K562 (cell line): ENCODE data around the gene SLC38A10.

ENCODE experiments used
- CCAR2 ChIP-seq: fragments of 200-400 bp; formaldehyde crosslinking; IDR thresholded peaks from 2 replicates; pipeline ENCODE4 v1.6.1; 2017; ENCODE audit warnings: mild to moderate bottlenecking, low read depth, low read length
- CEBPB ChIP-seq: fragments of 450-650 bp; IDR thresholded peaks from 2 replicates; pipeline ENCODE4 v1.6.1; 2016; ENCODE audit warnings: missing genetic modification characterization, missing compliant biosample characterization
- CTCF ChIP-seq, 3 experiments: IDR thresholded peaks in 2 of 3; conservative IDR thresholded peaks in 1 of 3; 2 replicates each; pipeline ENCODE4 v1.5.1; 2011 to 2012; ENCODE audit warnings: low read length in 3 of 3, mild to moderate bottlenecking in 3 of 3, control low read depth in 2 of 3, improper control_type of control experiment in 1 of 3, inconsistent platforms in 1 of 3, low read depth in 1 of 3, mixed read lengths in 1 of 3, moderate library complexity in 1 of 3; ENCODE audit not compliant: insufficient read depth in 2 of 3
- MED1 ChIP-seq: sonication (generic); formaldehyde crosslinking; IDR thresholded peaks from 2 replicates; pipeline ENCODE4 v1.8.1; 2023; ENCODE audit warnings: missing genetic modification reagents, borderline replicate concordance
- MYC ChIP-seq, 2 experiments: fragments of 250-450 bp in 1 of 2; sonication (Bioruptor Pico) in 1 of 2; IDR thresholded peaks; 2 replicates each; pipeline versions ENCODE4 v1.5.1 to v1.6.1; 2012 to 2021; ENCODE audit warnings: low read depth in 2 of 2, borderline replicate concordance in 1 of 2, improper control_type of control experiment in 1 of 2, low read length in 1 of 2, mild to moderate bottlenecking in 1 of 2, moderate library complexity in 1 of 2
- NCOR1 ChIP-seq: fragments of 450-650 bp; IDR thresholded peaks from 2 replicates; pipeline ENCODE4 v1.6.1; 2016; ENCODE audit warnings: mild to moderate bottlenecking, moderate library complexity
- NFIC ChIP-seq: fragments of 450-650 bp; IDR thresholded peaks from 2 replicates; pipeline ENCODE4 v1.6.1; 2017; ENCODE audit warnings: mild to moderate bottlenecking, inconsistent platforms
- POLR2A ChIP-seq: fragments of 450-650 bp; conservative IDR thresholded peaks from 2 replicates; pipeline ENCODE4 v1.6.1; 2016
- SRSF9 ChIP-seq: fragments of 200-400 bp; formaldehyde crosslinking; IDR thresholded peaks from 2 replicates; pipeline ENCODE4 v1.6.1; 2017; ENCODE audit warnings: low read depth, low read length, borderline replicate concordance
- TFAM ChIP-seq: fragments of 250-450 bp; sonication (Bioruptor Pico); conservative IDR thresholded peaks from 2 replicates; pipeline ENCODE4 v1.5.0; 2021; ENCODE audit warnings: mild to moderate bottlenecking, moderate library complexity
- XRCC5 ChIP-seq: fragments of 200-400 bp; formaldehyde crosslinking; IDR thresholded peaks from 2 replicates; pipeline ENCODE4 v1.6.1; 2017; ENCODE audit warnings: low read depth, mild to moderate bottlenecking, low read length
- YY1 ChIP-seq, 3 experiments: IDR thresholded peaks; 2 replicates each; pipeline ENCODE4 v1.6.1; 2011; ENCODE audit warnings: low read length in 2 of 3, mild to moderate bottlenecking in 2 of 3, moderate library complexity in 2 of 3, borderline replicate concordance in 1 of 3, control low read depth in 1 of 3, low read depth in 1 of 3; ENCODE audit not compliant: insufficient read depth in 3 of 3, insufficient replicate concordance in 2 of 3, control insufficient read depth in 1 of 3, insufficient read length in 1 of 3; ENCODE audit errors: extremely low read depth in 1 of 3
- ZNF263 ChIP-seq: sonication (generic); formaldehyde crosslinking; IDR thresholded peaks from 2 replicates; pipeline ENCODE4 v1.8.0; 2022; ENCODE audit warnings: mild to moderate bottlenecking, missing genetic modification reagents, borderline replicate concordance

DNA sequence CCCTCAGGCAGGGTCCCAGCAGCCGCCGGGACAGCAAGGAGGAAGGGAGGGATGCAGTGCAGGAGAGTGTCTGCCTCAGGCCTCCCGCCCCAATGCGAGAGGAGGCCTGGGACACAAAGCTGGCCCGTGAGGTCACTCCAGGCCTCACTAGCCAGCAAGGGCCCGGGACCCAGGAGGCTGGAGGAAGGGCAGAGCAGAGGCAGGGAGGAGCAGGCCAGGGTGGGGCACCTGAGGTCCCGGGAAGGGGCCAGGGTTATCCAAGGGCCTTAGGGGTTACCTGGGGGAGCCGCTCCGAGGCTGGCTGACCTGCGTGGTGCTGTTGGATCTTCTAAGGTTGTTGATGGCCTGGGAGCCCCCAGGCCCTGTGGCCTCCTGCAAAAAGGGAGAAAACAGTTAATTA is 86.5 kb downstream of the SLC38A10 start:
- TF ChIP-seq CEBPB, result no peak
- no peak for TF ChIP-seq NFIC
- TF ChIP-seq XRCC5, result no peak
- TF ChIP-seq MYC (IDR thresholded peaks at IDR 0.05; ENCODE audit: low read depth, low read length), result no peak
- TF ChIP-seq MYC (CRISPR knock-in tag; IDR thresholded peaks at IDR 0.05; ENCODE audit: borderline replicate concordance, low read depth), result no peak
- TF ChIP-seq CCAR2, result no peak
- no peak for TF ChIP-seq YY1 (IDR thresholded peaks at IDR 0.05; ENCODE audit: borderline replicate concordance in 1 of 3, control insufficient read depth in 1 of 3, extremely low read depth in 1 of 3, insufficient read depth in 3 of 3, insufficient read length in 1 of 3, insufficient replicate concordance in 2 of 3, low read depth in 1 of 3, low read length in 2 of 3)
- TF ChIP-seq CTCF (IDR thresholded peaks at IDR 0.05 in 2 of 3, conservative IDR thresholded peaks at IDR 0.05 in 1 of 3; ENCODE audit: insufficient read depth in 2 of 3, low read depth in 1 of 3, low read length in 3 of 3), result no peak
- TF ChIP-seq TFAM, result no peak
- TF ChIP-seq POLR2A, result no peak
- no peak for TF ChIP-seq NCOR1
- no peak for TF ChIP-seq SRSF9
- TF ChIP-seq MED1 (CRISPR knock-in tag), result no peak
- no peak for TF ChIP-seq ZNF263 (CRISPR knock-in tag)
